Esophagus (tissue), 2 donors: ENCODE results near the gene CCNA1. TPM values are rescaled to one million over a fixed set of nuclear protein-coding genes. Genes with fewer than 3 reads are reported as not detected.

Experiments
- H3K27ac ChIP-seq, 2 donors: one replicate each; pipeline ENCODE4 v1.5.1; 2013; ENCODE audit warnings: low read depth in 2 of 2, mild to moderate bottlenecking in 2 of 2, inconsistent platforms in 1 of 2, low read length in 1 of 2, moderate library complexity in 1 of 2
- H3K27me3 ChIP-seq, 2 donors: one replicate each; pipeline ENCODE4 v1.6.1; 2013; ENCODE audit warnings: low read length in 2 of 2, control low read depth in 1 of 2, mild to moderate bottlenecking in 1 of 2; ENCODE audit not compliant: insufficient read depth in 2 of 2, control insufficient read depth in 1 of 2
- H3K36me3 ChIP-seq, 2 donors: one replicate each; pipeline ENCODE4 v1.6.1; 2013; ENCODE audit warnings: low read length in 1 of 2; ENCODE audit not compliant: control insufficient read depth in 2 of 2, insufficient read depth in 2 of 2
- H3K4me1 ChIP-seq, 2 donors: one replicate each; pipeline ENCODE4 v1.6.1; 2013; ENCODE audit warnings: low read length in 1 of 2; ENCODE audit not compliant: control insufficient read depth in 2 of 2, insufficient read depth in 2 of 2
- H3K4me3 ChIP-seq, 2 donors: one replicate each; pipeline ENCODE4 v1.5.1; 2013; ENCODE audit warnings: low read length in 2 of 2, mild to moderate bottlenecking in 2 of 2, low read depth in 1 of 2, moderate library complexity in 1 of 2
- H3K9me3 ChIP-seq, 2 donors: one replicate each; pipeline ENCODE4 v1.6.1; 2013; ENCODE audit warnings: mild to moderate bottlenecking in 2 of 2, low read depth in 1 of 2, low read length in 1 of 2, moderate library complexity in 1 of 2; ENCODE audit not compliant: control insufficient read depth in 2 of 2, insufficient read depth in 1 of 2
- polyA plus RNA-seq, 2 donors: library from polyadenylated mRNA; stranded (reverse); fragments of 200-250 nt; gene quantifications; one replicate each; pipeline ENCODE4 v1.2.3, GENCODE V29; 2013
- donor health status: healthy with polysubstance abuse.
- donor health status: Bipolar disorder and iron deficiency.

CCNA1 gene
- polyA plus RNA-seq, 2 donors = 0.04 to 0.18 TPM

DNA sequence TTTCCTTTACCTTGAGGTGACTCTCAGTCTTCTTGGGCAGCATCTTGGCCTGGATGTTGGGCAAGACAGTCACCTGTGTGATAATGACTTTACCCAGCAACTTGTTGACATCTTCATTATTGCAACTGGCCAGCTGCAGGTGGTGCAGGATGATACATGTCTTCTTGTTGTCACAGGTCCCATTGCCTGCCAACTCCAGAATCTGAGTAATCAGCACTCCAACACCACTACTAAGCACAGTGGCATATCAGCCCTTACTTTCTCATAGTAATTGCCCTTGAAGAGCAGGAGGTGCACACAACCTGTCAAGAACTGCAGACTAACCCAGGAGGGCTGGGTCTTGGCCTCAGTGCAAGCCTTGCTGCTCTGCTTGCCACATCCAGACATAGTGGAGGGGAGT is 57.8 kb downstream of the CCNA1 start:
- no peaks in the 10 kb centered on the region for H3K4me1 ChIP-seq
- no peak overlapping the region for H3K4me3 ChIP-seq
- no peaks in the 10 kb centered on the region for H3K36me3 ChIP-seq
- H3K9me3 ChIP-seq = no peaks in the 10 kb centered on the region
- H3K27me3 ChIP-seq = no peaks in the 10 kb centered on the region
- H3K27ac ChIP-seq = no peak overlapping the region

Other genes starting within 250 kb of the CCNA1 start
- under 1 TPM; 0.04 to 0.12 TPM for gene SOHLH2, start 217.9 kb upstream of the CCNA1 start, polyA plus RNA-seq
- under 1 TPM; 0.12 to 0.22 TPM for gene CCDC169, start 134.7 kb upstream of the CCNA1 start, polyA plus RNA-seq
- 10 to 100 TPM in 1 of 2 donors, 1 to 10 TPM in 1; 10.0 to 14.4 TPM for gene SPART, start 86.1 kb upstream of the CCNA1 start, polyA plus RNA-seq
- gene SERTM1, start 241.5 kb downstream of the CCNA1 start, polyA plus RNA-seq = not detected